ENCODE data around the gene DNAJC7.
"Not testable (repeated sequence)": the region's sequence is repeated elsewhere in the genome, so short reads cannot be mapped to it uniquely, and the experiment has no call there.

The DNAJC7 gene

GRCh38 chr17:41943492-41943891, 73.7 kb downstream of the DNAJC7 start:
- DNase-seq: no peak

DNA sequence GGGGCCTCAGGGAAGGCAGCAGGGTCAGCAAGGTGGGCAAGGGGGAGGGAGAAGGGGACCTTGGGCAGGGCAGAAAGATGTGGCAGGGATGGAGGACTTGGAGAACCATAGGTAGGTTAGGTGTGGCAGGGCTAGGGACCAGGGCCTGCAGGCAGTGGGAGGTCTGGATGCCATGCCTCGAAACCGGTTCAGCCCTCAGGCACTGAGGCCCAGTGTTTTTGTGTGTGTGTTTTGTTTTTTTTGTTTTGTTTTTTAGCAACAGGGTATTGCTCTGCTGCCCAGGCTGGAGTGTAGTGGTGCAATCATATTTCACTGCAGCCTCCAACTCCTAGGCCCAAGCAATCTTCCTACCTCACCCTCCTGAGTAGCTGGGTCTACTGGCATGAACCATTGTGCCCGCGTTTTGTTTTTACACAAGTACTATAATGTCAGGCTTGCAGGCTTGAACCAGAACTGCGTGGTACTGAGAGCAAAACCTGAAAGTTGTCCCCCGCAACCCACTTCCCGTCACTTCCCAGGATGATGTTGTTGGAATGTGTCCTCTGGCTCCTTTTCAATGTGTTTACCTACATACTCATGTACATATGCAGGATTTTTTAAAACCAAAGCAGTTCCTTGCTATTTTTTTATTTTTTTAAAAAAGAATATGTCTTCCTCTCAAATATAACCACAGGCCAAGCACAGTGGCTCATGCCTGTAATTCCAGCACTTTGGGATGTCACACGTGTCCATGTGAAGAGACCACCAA, 74.4 kb downstream of the DNAJC7 start:
- DNase-seq: no peak

DNA sequence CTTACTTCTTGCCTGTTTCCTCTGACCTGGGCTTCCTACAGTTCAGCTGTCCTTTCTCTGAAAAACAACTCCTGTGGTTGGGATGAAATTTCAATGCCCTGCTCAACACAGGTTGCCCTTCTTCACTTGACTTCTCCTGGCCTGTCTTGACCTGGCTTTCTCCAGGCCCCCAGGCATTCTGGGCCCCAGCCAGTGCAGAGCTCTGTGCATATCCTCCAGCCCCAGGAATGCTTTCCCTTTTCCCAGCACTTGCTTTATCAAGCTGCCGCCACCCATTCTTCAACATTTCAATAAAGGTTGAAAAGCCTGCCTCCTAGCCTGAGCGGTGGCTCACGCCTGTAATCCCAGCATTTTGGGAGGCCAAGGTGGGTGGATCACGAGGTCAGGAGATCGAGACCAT, 76.1 kb downstream of the DNAJC7 start:
- DNase-seq: no peak

DNA sequence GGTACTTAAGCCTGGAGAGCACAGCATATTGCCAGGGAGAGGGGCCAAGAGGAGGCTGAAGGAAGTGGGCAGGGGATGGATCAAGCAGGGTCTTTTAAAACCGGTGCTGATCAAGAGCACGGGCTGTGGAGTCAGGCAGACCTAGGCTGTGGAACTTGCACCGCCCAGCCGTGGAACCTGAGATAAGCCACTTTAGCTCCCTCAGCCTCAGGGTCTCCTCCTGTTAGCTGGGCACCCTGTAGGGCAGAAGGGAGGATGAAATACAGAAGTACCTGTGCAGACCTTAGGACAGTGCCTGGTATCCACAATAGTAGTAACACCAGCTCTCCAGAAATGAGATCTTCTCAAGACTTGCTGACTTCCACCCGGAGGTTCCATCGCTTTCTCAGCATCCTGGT, 77.5 kb downstream of the DNAJC7 start:
- no peak for DNase-seq

DNA sequence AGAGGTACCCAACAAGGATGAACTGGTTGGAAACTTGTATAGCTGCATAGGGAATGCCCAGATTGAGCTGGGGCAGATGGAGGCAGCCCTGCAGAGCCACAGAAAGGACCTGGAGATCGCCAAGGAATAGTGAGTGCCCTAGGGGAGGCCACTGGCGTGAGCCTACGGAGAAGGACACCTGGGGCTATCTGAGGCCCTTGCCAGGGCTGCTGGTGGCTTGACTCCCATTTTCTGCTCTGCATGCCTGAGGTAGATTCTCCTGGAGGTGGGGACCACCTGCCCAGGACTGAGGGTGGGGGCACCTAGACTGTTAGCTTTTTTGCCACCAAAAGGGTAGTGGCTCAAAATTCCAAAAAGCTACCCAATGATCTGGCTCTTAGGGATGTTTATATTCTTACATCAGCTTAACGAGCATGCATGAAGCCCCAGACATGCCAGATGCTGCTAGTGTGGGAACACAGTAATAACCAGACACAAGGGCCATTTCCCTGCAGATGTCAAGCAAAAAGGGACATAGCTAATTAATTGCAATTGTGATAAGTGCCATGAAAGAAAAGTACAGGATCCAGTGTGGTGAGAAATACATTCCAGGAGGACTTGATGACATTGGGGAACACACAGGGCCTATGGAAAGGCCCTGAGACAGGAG, 78.1 kb downstream of the DNAJC7 start:
- DNase-seq: no peak

DNA sequence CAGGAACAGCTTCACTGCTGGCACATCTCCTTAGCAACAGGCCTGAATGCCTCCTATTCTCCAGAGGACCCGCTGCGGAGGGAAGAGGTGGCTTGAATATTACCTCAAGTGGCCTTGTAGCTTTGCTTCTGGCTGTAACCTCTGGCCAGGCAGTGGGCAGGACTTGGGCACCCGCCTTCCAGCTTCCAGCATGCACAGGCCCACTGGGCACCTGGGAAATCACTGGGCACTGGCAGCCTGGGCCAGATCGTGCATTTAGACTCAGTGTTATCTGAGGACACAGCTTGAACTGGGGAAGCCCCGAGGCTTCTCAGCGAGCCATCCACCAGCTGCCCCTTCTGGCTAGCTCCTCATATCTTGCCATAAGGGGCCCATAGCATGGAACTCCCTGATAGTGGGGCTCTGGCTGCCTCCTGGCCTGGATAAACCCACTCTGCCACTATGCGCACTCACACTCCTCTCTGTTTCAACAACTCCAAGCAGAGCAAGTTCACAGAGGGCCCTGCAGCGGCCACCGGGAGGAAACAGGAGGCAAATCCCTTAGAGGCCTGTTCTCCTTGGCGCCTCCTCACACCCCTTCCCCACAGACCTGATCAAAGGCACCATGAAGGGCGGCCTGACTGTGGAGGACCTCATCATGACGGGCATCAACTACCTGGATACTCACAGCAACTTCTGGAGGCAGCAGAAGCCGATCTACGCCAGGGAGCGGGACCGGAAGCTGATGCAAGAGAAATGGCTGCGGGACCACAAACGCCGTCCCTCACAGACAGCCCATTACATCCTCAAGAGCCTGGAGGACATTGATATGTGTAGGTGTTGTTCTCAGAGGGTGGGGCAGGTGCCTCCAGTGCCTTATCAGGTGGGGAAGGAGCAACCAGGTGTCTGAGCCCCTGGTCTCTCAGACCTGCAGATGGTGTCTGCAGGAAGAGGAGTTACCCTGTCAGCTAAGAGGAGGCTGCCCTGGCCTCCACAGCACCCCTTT, 79.0 kb downstream of the DNAJC7 start:
- DNase-seq: no peak

- no peak for DNase-seq
Measured at GRCh38 chr17:41935641-41936040, 81.6 kb downstream of the DNAJC7 start.

DNA sequence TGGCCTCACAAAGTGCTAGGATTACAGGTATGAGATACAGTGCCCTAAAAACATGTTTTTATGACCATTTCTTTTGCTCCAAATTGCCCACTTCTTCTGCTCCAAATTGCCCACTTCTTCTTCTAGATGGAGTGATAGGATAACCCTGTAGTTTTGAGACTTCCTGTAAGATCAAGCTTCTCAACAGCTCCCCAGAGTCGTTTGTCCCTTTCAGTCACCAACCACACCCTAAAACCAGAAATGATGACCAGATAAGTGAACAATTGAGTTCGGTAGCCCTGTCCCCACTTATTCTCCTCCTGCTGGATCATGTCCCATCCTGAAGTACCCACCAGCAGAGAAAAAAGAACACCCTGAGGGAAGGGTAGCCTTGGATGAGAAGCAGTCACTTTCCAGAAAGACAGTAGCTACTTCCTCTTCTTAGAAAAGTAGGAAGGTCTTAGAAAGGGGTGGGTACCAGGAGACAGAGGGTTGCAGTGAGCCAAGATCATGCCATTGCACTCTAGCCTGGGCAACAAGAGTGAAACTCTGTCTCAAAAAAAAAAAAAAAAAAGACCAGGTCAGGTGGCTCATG, 84.3 kb downstream of the DNAJC7 start:
- DNase-seq: no peak

DNA sequence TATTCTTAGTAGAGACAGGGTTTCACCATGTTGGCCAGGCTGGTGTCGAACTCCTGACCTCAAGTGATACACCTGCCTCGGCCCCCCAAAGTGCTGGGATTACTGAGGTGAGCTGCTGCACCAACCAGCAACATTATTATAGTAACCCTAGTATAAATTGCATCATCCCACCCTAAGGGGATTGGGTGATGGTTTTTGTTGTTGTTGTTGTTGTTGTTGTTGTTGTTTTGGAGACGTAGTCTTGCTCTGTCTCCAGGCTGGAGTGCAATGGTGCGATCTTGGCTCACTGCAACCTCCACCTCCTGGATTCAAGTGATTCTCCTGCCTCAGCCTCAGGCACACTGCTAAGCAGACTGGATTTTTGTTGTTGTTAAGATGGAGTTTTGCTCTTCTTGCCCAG, 85.5 kb downstream of the DNAJC7 start:
- DNase-seq: not testable (repeated sequence)

DNA sequence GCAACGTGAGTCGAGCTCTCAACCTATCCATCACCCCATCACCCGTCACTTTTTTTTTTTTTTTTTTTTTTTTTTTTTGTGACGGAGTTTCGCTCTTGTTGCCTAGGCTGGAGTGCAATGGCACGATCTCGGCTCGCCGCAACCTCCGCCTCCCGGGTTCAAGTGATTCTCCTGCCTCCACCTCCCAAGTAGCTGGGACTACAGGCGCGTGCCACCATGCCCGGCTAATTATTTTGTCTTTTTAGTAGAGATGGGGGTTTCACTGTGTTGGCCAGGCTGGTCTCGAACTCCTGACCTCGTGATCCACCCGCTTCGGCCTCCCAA, 86.4 kb downstream of the DNAJC7 start:
- not testable (repeated sequence) for DNase-seq

DNA sequence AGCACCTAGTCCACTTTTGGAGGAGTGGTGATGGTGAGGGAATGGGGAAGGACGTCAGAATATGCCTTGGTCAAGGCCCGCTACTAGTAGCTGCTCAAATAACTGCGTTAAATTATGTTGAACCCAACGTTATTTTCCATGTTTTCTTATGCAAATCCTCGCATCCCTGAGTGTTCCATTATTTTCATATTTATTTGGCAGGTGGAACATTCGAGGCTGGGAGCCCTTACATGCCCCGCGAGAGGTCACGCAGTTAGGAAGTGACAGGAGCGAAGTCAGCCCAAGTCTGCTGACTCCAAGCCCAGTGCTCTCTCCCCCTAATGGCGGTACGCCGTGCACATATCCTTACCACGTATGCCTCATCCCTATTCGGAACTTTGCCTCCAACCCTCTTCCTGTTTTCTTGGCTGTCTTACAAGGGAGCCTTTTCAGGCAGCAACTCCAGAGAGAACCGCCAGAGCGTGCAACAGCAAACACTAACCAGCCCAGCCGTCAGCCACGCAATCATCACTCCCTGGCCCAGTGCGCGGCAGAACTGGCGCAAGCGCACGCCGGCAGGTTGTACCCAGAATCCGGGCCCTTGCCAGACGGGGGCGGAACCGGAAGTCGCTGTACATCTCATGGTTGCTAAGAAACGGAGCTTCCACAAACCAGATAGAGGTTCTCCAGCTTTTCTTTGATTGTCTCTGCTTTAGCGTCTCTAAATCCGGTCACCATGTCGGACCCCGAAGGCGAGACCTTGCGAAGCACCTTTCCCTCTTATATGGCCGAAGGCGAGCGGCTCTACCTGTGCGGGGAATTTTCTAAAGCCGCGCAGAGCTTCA, 87.0 kb downstream of the DNAJC7 start, which contains the start of gene ODAD4:
Gene ODAD4, plus strand, starts transcription at position 609 of the 824 bp plus-strand sequence. Its CDS starts 107 bp downstream, at position 716.
- DNase-seq: peak; percentile 96

- DNase-seq: no peak
Measured at GRCh38 chr17:41928693-41929251, 88.5 kb downstream of the DNAJC7 start.
